ENCODE data around the gene VN1R5. TPM values are rescaled to one million over a fixed set of nuclear protein-coding genes. Genes with fewer than 3 reads are reported as not detected.
"Not testable (repeated sequence)": the region's sequence is repeated elsewhere in the genome, so short reads cannot be mapped to it uniquely, and the experiment has no call there.

Gene VN1R5
- not detected in 2 replicates for total RNA-seq (2021)
- long read RNA-seq = 0 reads

- not testable (repeated sequence) for H3K9ac ChIP-seq (ENCODE audit: extremely low read depth, insufficient read length, low read length); H2BK5ac ChIP-seq (ENCODE audit: insufficient read length, low read length); H4K8ac ChIP-seq (replicated peaks; ENCODE audit: insufficient read length, low read depth, low read length); H3K4me1 Mint-ChIP-seq; H3K14ac ChIP-seq (ENCODE audit: insufficient read depth, low read length); H3K9me3 ChIP-seq (ENCODE audit: control insufficient read depth, low read depth, low read length); H3K4me2 ChIP-seq (ENCODE audit: insufficient read depth, insufficient read length, low read length); H3K23me2 ChIP-seq (ENCODE audit: insufficient read length, low read depth, low read length, poor library complexity, severe bottlenecking); H3K27me3 Mint-ChIP-seq (ENCODE audit: low read depth); H2AFZ ChIP-seq (ENCODE audit: low read length); H2BK15ac ChIP-seq (ENCODE audit: low read depth, low read length); H3K27me3 ChIP-seq (ENCODE audit: insufficient read depth, low read length); DNase-seq; H3K36me3 Mint-ChIP-seq (ENCODE audit: insufficient read depth in 1 of 3, low read depth in 3 of 3); H2BK12ac ChIP-seq (ENCODE audit: insufficient read length, low read depth, low read length); H2BK20ac ChIP-seq (ENCODE audit: low read depth, low read length, poor library complexity, severe bottlenecking); H3K79me1 ChIP-seq (ENCODE audit: insufficient read depth, low read depth, low read length, poor library complexity, severe bottlenecking); H3K56ac ChIP-seq (ENCODE audit: insufficient read length, low read depth, low read length); H2BK120ac ChIP-seq (ENCODE audit: low read depth, low read length, poor library complexity, severe bottlenecking); H3K27ac Mint-ChIP-seq; H4K5ac ChIP-seq (ENCODE audit: insufficient read length, low read depth, low read length); H3K18ac ChIP-seq (ENCODE audit: insufficient read length, low read depth, low read length); H3T11ph ChIP-seq (ENCODE audit: low read length); H2AK5ac ChIP-seq (ENCODE audit: insufficient read length, low read length); H3K27ac ChIP-seq (ENCODE audit: insufficient read length, low read depth, low read length); H3K23ac ChIP-seq (ENCODE audit: insufficient read length, low read depth, low read length); H3K4ac ChIP-seq (ENCODE audit: low read depth, low read length); H4K20me1 ChIP-seq (ENCODE audit: control insufficient read depth, insufficient read depth, insufficient read length); H3K4me1 ChIP-seq (ENCODE audit: insufficient read depth, low read length); H3K4me3 Mint-ChIP-seq; H3K79me2 ChIP-seq (ENCODE audit: insufficient read depth, low read length); H4K91ac ChIP-seq (ENCODE audit: insufficient read length, low read depth, low read length)
- peaks cover 11 to 15% of the 10 kb centered on the region in 2 experiments; a peak in 4 of 5 replicates for H3K9me3 Mint-ChIP-seq
- WGBS (ENCODE audit: extremely low coverage, insufficient read length, low lambda C conversion rate) = no CpG with 5 or more reads among the region's 1 CpG
Observed at GRCh38 chr1:247255772-247256171, at the start of gene VN1R5. VN1R5 (plus strand) TSS chr1:247256072.
